Astrocyte of the spinal cord (primary cell): ENCODE measurements around the gene CYTH4.

Source experiments
- DNase-seq: peaks from one replicate; pipeline ENCODE4 v3.0.0; 2011; ENCODE audit warnings: low read depth, low spot score
- H3K4me3 ChIP-seq: 2 replicates; pipeline ENCODE4 v1.5.1; 2011; ENCODE audit warnings: low read depth, mild to moderate bottlenecking, low read length, moderate library complexity
- in situ Hi-C: cut with HindIII; loops from 2 replicates; pipeline ENCODE4 v1.10.0; 2017; ENCODE audit warnings: low sequenced_read_pairs
- TF ChIP-seq, protein P1 (sequence below): IDR thresholded peaks from 2 replicates; pipeline ENCODE4 v1.5.1; 2012; ENCODE audit warnings: low read depth, mild to moderate bottlenecking, low read length, inconsistent platforms

CYTH4 gene

DNA sequence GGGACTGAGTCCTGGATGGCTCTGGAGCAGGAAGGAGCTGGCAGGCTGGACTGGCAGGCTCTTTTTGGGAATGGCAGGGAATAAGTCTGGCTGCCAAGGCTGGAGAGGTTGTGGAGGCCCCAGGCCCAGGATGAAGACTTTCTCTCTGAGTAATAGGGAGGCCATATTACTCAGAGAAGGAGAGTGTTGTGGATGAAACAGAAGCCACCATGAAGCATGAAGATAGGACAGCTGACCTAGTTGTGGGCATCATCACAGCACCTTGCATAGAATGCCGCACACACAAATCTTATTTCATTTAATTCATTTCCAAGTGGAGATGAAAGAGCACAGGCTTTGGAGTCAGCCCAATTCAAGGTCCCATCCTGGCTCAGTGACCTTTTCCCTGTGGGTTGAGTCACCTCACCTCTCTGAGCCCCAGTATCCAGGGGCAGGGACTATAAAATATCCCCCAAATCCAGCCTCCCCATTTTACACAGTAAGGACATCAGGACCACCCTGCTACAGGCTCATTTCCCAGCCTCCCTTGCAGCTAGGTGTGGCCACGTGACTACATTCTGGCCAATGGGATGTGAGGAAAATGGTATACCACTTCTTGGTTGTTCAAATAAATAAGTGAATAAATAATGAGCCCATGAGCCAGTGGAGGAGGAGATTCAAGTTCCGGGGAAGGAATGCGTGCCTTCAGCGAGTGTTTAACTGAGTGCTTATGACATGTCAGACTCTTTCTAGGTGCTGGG is 9.4 kb downstream of the CYTH4 start:
- in situ Hi-C loops, result no loop called here
- DNase-seq, result no peak
- TF ChIP-seq, protein P1, sequence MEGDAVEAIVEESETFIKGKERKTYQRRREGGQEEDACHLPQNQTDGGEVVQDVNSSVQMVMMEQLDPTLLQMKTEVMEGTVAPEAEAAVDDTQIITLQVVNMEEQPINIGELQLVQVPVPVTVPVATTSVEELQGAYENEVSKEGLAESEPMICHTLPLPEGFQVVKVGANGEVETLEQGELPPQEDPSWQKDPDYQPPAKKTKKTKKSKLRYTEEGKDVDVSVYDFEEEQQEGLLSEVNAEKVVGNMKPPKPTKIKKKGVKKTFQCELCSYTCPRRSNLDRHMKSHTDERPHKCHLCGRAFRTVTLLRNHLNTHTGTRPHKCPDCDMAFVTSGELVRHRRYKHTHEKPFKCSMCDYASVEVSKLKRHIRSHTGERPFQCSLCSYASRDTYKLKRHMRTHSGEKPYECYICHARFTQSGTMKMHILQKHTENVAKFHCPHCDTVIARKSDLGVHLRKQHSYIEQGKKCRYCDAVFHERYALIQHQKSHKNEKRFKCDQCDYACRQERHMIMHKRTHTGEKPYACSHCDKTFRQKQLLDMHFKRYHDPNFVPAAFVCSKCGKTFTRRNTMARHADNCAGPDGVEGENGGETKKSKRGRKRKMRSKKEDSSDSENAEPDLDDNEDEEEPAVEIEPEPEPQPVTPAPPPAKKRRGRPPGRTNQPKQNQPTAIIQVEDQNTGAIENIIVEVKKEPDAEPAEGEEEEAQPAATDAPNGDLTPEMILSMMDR, result no peak
- H3K4me3 ChIP-seq, result no peak overlapping the region

DNA sequence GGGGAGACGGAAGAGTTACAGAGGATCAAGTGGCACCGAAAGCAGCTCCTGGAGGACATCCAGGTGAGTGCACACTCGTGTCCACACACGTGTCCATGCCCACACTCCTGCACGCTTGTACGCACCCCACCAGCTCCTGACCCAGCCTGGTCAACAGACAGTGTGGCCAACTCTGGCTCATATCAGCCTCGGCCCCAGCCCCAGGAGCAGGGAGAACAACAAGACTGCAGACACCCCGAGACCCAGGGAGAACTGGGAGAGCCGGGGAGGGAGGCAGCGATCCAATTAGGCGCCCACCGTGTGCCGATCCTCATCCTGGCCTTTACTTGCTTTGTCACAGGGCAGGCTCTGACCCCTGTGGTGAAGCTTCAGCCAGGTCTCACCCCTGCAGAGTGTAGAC is 10.3 kb downstream of the CYTH4 start:
- in situ Hi-C loops, result no loop called here
- no peak overlapping the region for H3K4me3 ChIP-seq
- DNase-seq, result no peak
- TF ChIP-seq, protein P1, result no peak

DNA sequence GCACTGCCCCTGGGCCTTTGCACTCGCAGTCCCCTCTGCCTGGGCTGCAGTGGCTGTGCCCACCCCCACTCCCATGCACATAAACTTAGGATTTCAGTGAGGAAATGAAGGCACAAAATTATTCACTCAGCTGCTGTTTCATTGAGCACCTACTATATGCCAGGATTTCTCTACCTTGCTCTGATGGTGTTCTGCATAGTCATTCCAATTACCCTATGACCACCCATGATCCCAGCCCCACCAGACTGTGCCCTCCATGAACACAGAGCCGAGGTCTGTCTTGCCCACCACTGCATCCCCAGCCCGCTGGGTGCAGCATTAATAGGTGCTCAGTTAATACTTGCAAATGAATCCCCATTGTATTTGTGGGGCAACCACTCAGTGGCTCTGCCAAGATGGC is 10.9 kb downstream of the CYTH4 start:
- in situ Hi-C loops, result no loop called here
- DNase-seq, result no peak

DNA sequence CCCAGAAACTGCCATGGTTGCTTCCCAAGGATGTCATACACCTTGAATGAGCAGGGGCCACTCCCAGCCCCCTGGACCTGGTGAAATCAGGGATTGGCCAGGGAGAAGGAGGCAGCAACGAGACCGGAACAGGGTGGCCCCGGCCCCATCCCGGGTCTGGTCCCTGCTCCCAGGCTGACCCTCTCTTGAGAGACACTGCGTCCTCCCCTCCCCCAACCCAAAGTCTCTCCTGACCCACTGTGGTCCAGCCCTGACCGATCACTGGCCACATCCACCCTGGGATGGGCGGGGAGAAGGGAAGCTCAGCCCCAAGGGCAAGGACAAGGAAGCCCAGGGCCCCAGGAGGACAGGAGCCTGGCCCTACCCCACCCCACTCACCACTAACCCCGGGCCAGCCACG is 12.4 kb downstream of the CYTH4 start:
- in situ Hi-C loops, result no loop called here
- no peak for DNase-seq
- TF ChIP-seq, protein P1, result no peak
- no peak overlapping the region for H3K4me3 ChIP-seq

More for the DNA sequence above, 10.9 kb downstream of the CYTH4 start:
- H3K4me3 ChIP-seq, result no peak overlapping the region
- TF ChIP-seq, protein P1, result no peak

DNA sequence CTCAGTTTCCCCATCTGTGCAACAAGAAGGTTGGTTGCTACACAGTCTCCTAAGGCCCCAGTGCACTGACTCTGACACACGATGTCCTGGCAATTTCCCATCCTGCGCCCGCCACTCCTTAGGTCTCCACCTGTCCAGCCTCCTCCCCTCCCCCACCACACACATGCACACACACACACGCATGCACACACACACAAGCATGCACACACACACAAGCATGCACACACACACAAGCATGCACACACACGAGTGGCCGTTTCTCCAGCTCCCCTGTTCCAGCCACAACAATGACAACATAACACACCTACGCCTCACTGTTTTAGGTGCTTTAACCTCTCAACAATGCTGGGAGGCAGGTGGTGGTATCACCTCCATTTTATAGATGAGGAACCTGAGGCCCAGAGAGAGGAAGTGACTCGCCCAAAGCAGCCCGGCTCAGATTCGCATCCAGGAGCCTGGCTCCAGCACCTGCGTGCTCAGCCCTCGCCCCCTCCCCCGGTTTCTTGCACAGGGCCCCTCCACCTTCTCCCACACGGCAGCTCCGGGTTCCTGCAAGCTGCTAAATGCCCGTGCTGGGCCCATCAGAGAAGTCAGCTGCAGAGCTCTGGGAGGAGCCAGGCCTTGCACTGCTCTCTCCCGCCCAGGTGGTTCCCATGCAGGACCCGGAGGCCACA is 13.0 kb downstream of the CYTH4 start:
- DNase-seq, result no peak
- in situ Hi-C loops, result no loop called here
- no peak overlapping the region for H3K4me3 ChIP-seq

DNA sequence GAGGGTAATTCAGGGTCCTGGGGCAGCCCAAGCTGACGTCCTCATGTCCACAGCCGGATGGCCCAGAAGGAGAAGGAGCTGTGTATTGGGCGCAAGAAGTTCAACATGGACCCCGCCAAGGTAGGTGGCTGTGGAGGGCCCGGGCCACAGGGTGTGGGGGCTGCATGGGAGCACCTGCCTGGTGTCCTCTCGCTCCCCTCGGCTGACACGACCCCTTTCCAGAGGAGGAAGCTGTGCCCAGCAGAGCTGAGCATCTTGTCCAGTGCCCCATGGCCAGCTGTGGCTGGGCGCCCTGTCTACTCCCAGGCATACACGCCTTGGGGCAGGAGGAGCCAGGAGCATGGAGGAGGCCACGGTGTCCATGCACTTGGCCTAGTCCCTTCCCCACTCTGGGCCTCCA is 13.6 kb downstream of the CYTH4 start:
- TF ChIP-seq, protein P1, result no peak
- in situ Hi-C loops, result no loop called here
- no peak for DNase-seq
- no peak overlapping the region for H3K4me3 ChIP-seq

More for the DNA sequence above, 13.0 kb downstream of the CYTH4 start:
- TF ChIP-seq, protein P1, result no peak
